ENCODE measurements around the gene EFR3B.

The EFR3B gene

DNA sequence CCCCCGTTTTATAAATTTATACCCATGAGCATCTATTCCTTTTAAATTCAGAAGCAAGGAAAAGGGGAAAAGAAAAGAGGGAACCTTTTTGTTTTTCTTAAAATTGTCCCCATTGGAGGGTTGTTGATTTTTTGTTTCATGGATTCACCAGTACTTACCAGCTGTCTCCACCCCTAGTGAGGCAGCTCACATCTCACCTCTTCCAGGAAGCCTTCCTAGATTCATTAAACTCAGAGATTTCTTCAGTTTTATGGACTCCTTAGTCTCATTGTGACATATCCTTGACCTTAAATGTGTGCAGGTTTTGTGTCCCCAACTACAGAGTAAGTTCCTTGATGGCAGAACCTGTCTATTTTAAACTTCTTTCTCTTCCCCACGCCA, 35.9 kb downstream of the EFR3B start:
- Histone ChIP-seq H3K9me3 (ENCODE audit: insufficient read depth, low read depth, low read length) (no peaks in the 10 kb centered on the region), H3K9ac (ENCODE audit: low read depth, low read length) (no peak overlapping the region), H3K4me1 (ENCODE audit: insufficient read depth, low read length) (no peaks in the 10 kb centered on the region), H3K27ac (ENCODE audit: low read length) (no peak overlapping the region), H3K36me3 (ENCODE audit: insufficient read depth, low read depth, low read length) (no peaks in the 10 kb centered on the region), H3K27me3 (ENCODE audit: insufficient read depth, low read length) (no peaks in the 10 kb centered on the region), H3K4me3 (ENCODE audit: low read length) (no peak overlapping the region)

DNA sequence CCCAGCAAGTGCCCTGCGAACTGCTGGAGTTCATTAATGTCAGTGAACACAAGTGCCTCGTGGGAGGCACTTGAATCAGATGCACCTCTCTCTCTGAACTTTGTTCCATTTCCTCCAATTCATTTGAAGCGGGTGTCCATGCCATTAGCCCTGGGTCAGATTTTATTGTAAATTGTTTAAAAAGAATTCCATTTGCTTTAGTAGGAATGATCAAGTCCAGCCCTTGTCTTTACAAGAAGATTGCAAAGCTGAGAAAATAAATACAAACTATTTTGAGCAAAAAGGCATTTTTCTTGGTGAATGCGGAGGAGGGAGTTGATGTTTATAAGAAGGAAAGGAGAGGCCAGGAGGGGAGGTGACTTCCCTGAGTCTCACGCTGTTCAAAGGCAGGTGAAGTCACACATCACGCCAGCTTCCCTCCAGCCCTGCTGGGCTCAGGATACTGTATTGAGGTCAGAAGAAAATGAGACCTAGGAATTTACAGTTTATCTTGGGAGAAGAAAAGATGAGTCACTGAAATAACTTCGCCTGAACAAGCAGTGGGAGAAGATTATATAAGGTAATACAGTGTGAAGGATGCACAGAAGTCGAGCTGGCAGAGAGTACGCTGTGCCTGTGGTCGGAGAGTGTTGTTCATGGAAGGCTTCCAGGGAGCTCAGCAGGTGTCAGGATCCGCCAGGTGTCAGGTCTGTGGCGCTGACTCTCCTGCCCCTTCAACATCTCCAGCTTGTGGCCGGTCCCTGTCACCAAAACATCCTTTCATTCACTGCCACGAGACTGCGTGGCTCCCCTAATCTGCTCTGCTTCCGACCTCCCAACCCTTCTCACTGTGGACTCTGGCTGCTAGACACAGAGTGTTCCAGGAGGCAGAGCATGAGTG, 36.5 kb downstream of the EFR3B start:
- Histone ChIP-seq H3K27me3 (ENCODE audit: insufficient read depth, low read length) (no peaks in the 10 kb centered on the region), H3K36me3 (ENCODE audit: insufficient read depth, low read depth, low read length) (no peaks in the 10 kb centered on the region), H3K9me3 (ENCODE audit: insufficient read depth, low read depth, low read length) (no peaks in the 10 kb centered on the region), H3K4me1 (ENCODE audit: insufficient read depth, low read length) (no peaks in the 10 kb centered on the region), H3K9ac (ENCODE audit: low read depth, low read length) (no peak overlapping the region), H3K4me3 (ENCODE audit: low read length) (no peak overlapping the region), H3K27ac (ENCODE audit: low read length) (no peak overlapping the region)

GRCh38 chr2:25079050-25079635, 37.3 kb downstream of the EFR3B start:
- Histone ChIP-seq H3K27ac (ENCODE audit: low read length) (no peak overlapping the region), H3K9me3 (ENCODE audit: insufficient read depth, low read depth, low read length) (no peaks in the 10 kb centered on the region), H3K9ac (ENCODE audit: low read depth, low read length) (no peak overlapping the region), H3K4me3 (ENCODE audit: low read length) (no peak overlapping the region), H3K36me3 (ENCODE audit: insufficient read depth, low read depth, low read length) (no peaks in the 10 kb centered on the region), H3K4me1 (ENCODE audit: insufficient read depth, low read length) (no peaks in the 10 kb centered on the region), H3K27me3 (ENCODE audit: insufficient read depth, low read length) (no peaks in the 10 kb centered on the region)

GRCh38 chr2:25081237-25081790, 39.4 kb downstream of the EFR3B start:
- Histone ChIP-seq H3K9me3 (ENCODE audit: insufficient read depth, low read depth, low read length) (no peaks in the 10 kb centered on the region), H3K4me3 (ENCODE audit: low read length) (no peak overlapping the region), H3K9ac (ENCODE audit: low read depth, low read length) (no peak overlapping the region), H3K4me1 (ENCODE audit: insufficient read depth, low read length) (no peaks in the 10 kb centered on the region), H3K36me3 (ENCODE audit: insufficient read depth, low read depth, low read length) (no peaks in the 10 kb centered on the region), H3K27me3 (ENCODE audit: insufficient read depth, low read length) (no peaks in the 10 kb centered on the region), H3K27ac (ENCODE audit: low read length) (no peak overlapping the region)

DNA sequence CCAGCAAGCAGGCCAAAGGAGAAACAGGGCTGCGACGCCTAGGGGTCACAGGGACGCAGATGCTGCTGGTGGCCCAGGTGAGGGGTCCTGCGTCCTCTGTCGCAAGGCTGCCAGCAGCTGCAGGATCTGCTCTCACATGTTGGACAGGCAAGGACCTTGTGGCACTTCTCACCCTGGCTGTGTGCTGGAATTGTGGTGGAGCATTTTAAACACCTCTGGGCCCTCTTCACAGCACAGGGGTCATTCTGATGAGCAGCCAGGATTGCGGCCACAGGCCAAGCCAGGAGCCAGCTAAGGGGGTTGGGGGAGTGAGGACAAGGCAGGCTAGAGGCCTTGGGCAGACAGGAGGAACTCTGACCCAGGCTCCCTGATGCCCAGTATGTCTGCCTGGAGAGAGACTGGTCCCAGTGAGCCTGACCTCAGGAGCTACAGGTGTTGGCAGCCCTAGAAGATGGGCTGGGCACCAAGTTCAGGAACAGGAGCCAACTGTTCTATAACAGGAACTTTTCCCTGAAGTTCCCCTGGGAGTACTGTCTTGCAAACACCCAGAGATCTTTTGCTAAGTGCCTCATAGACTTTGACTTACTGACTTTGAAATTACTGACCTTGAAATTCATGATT, 40.2 kb downstream of the EFR3B start:
- H3K27ac ChIP-seq (ENCODE audit: low read length): no peak overlapping the region

DNA sequence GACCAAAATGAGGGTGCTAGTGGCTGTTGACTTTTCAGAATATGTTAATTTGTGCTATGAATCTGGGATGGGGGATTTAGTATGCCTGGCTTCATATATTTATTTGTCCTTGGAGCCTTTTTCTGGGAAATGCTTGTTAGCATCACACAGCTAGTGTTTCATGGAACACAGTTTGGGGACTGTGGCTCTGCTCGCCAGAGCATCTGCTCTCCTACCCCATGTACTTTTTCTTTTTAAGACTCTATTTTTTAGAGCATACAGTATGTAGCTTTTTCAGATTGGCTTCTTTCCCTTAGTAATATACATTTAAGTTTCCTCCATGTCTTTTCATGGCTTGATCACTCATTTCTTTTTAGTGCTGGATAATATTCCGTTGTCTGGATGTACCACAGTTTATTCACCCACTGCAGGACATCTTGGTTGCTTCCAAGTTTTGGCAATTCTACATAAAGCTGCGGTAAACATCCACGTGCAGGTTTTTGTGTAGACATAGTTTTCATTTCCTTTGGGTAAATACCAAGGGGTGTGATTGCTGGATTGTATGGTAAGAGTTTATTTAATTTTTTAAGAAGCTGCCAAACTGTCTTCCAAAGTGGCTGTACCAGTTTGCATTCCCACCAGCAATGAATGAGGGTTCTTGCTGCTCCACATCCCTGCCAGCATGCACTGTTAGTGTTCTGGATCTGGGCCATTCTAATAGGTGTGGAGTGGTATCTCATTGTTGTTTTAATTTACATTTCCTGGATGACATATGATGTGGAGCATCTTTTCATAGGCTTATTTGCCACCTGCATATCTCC, 44.1 kb downstream of the EFR3B start:
- peaks cover 20% of the 10 kb centered on the region for H3K4me1 ChIP-seq (ENCODE audit: insufficient read depth, low read length)
- H3K27me3 ChIP-seq (ENCODE audit: insufficient read depth, low read length): no peaks in the 10 kb centered on the region; the same call in 1 of the 2 replicates
- no peaks in the 10 kb centered on the region for H3K36me3 ChIP-seq (ENCODE audit: insufficient read depth, low read depth, low read length)
- no peak overlapping the region for H3K9ac ChIP-seq (ENCODE audit: low read depth, low read length)
- no peak overlapping the region for H3K4me3 ChIP-seq (ENCODE audit: low read length)
- no peak overlapping the region for H3K27ac ChIP-seq (ENCODE audit: low read length)
- no peaks in the 10 kb centered on the region for H3K9me3 ChIP-seq (ENCODE audit: insufficient read depth, low read depth, low read length)

More for the DNA sequence above, 40.2 kb downstream of the EFR3B start:
- Histone ChIP-seq H3K9me3 (ENCODE audit: insufficient read depth, low read depth, low read length) (no peaks in the 10 kb centered on the region), H3K4me3 (ENCODE audit: low read length) (no peak overlapping the region), H3K9ac (ENCODE audit: low read depth, low read length) (no peak overlapping the region), H3K4me1 (ENCODE audit: insufficient read depth, low read length) (no peaks in the 10 kb centered on the region), H3K36me3 (ENCODE audit: insufficient read depth, low read depth, low read length) (no peaks in the 10 kb centered on the region), H3K27me3 (ENCODE audit: insufficient read depth, low read length) (no peaks in the 10 kb centered on the region)

DNA sequence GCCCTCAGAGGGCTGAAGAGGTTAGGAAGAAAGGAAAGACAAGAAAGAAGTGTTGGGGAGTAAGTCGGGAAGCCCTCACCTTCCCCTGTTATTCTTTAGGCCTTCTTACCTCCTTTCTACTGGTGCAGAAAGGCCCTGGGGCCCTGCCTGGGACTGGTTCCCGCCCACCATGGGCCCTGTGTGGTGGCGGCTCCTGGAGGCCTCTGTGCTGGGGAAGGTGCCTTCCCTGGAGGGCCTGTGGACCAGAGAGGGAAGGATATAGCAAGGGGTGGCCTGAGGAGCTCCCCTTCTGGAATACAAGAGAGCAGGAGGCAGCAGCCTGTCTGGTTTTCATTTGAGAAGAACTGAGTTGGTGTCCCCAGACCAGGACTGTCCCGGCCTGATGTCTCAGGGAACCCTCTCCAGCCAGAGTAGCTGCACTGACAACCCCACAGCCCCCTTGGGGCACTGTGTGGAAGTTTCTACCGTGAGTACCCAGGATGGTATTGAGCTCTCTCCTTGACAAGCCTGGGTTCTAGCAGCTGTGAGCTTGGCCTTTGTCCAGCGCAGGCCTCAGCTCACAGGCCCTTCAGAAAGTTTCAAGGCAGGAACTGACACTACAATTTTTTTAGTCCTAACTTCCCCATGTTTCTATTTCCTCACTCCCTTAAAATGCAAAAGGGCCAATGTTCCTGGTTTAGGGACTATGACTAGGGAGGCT, 47.1 kb downstream of the EFR3B start:
- Histone ChIP-seq H3K9me3 (ENCODE audit: insufficient read depth, low read depth, low read length) (no peaks in the 10 kb centered on the region), H3K4me3 (ENCODE audit: low read length) (no peak overlapping the region), H3K27ac (ENCODE audit: low read length) (no peak overlapping the region), H3K9ac (ENCODE audit: low read depth, low read length) (peak overlapping the region; percentile 12; the same call in 1 of the 2 replicates), H3K27me3 (ENCODE audit: insufficient read depth, low read length) (no peaks in the 10 kb centered on the region; the same call in 1 of the 2 replicates), H3K4me1 (ENCODE audit: insufficient read depth, low read length) (peaks cover 26% of the 10 kb centered on the region), H3K36me3 (ENCODE audit: insufficient read depth, low read depth, low read length) (no peaks in the 10 kb centered on the region)

DNA sequence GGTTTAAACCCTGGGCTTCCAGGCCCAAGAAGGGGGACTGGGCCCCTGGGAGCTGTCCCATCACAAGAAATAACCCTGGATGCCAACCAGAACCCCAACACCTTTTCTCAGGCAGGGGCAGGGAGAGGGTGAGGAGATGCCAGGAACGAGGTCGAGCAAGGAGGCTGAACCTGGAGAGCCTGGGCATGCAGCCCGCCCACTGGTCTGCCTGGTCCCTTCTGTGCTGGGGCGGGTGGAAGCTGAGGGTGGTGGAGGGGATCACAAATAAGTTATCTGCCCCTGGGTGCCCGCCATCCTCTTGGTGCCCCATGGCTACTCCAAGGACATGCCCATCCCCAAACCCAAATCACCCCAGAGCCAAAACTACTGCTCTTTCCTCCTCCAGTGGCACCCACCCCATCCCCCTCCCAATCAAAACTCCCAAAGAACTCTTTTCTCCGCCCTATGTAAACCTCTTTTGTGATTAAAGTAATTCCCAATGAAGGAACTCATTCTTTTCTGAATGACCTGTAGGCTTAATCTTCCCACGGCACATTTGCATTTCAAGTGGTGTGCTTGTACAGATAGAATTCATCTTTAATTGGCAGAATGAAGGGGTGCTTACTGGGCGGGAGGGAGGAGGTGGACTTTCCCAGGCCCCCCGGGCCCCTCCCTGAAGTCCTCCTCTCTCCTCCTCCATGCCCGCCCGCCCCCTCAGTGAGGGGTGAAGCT, 47.9 kb downstream of the EFR3B start:
- H3K27ac ChIP-seq (ENCODE audit: low read length): no peak overlapping the region
- H3K4me1 ChIP-seq (ENCODE audit: insufficient read depth, low read length): peaks cover 26% of the 10 kb centered on the region
- H3K36me3 ChIP-seq (ENCODE audit: insufficient read depth, low read depth, low read length): no peaks in the 10 kb centered on the region
- peak overlapping the region; percentile 6; the same call in 1 of the 2 replicates for H3K4me3 ChIP-seq (ENCODE audit: low read length)
- no peaks in the 10 kb centered on the region; the same call in 1 of the 2 replicates for H3K27me3 ChIP-seq (ENCODE audit: insufficient read depth, low read length)
- 0 out of 2 replicates have a peak overlapping the region, but pooled peaks have one; percentile 12 for H3K9ac ChIP-seq (ENCODE audit: low read depth, low read length)
- H3K9me3 ChIP-seq (ENCODE audit: insufficient read depth, low read depth, low read length): no peaks in the 10 kb centered on the region

DNA sequence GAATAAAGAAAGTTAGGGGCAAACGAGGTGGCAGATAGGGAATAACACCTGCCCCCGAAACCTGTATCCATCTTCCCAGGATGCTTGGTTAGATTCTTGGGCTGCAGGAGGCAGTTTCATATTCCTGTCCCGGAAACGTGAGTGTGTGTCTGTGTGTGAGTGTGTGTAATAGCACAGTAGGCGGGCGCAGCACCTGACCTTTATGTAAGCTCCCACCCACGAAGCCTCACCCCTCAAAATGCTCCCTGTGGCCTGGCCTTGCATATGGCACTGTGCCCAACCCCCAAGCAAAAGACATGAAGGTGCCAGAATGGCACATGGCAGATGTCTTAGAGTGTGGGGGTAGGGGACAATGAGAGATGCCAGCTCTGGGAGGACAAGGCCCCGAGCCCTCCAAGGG, 48.9 kb downstream of the EFR3B start:
- no peak overlapping the region for H3K27ac ChIP-seq (ENCODE audit: low read length)
- H3K9ac ChIP-seq (ENCODE audit: low read depth, low read length): peak overlapping the region; percentile 32; the same call in 1 of the 2 replicates
- no peaks in the 10 kb centered on the region; the same call in 1 of the 2 replicates for H3K27me3 ChIP-seq (ENCODE audit: insufficient read depth, low read length)
- H3K4me1 ChIP-seq (ENCODE audit: insufficient read depth, low read length): peaks cover 26% of the 10 kb centered on the region
- no peaks in the 10 kb centered on the region for H3K36me3 ChIP-seq (ENCODE audit: insufficient read depth, low read depth, low read length)
- H3K9me3 ChIP-seq (ENCODE audit: insufficient read depth, low read depth, low read length): no peaks in the 10 kb centered on the region
- H3K4me3 ChIP-seq (ENCODE audit: low read length): no peak overlapping the region

- Histone ChIP-seq H3K27ac (ENCODE audit: low read length) (no peak overlapping the region), H3K27me3 (ENCODE audit: insufficient read depth, low read length) (no peaks in the 10 kb centered on the region; the same call in 1 of the 2 replicates), H3K4me1 (ENCODE audit: insufficient read depth, low read length) (peaks cover 26% of the 10 kb centered on the region), H3K4me3 (ENCODE audit: low read length) (no peak overlapping the region), H3K9me3 (ENCODE audit: insufficient read depth, low read depth, low read length) (no peaks in the 10 kb centered on the region), H3K36me3 (ENCODE audit: insufficient read depth, low read depth, low read length) (no peaks in the 10 kb centered on the region), H3K9ac (ENCODE audit: low read depth, low read length) (peak overlapping the region; percentile 32; the same call in 1 of the 2 replicates)
These were observed 49.4 kb downstream of the EFR3B start for GRCh38 chr2:25091265-25091664.

Measured in iPS-20b (cell line).